GM18951 (cell line): ENCODE measurements around the gene TTBK1.

Experiments
- POLR2A ChIP-seq: IDR thresholded peaks from 4 replicates; pipeline ENCODE4 v1.6.1; 2011; ENCODE audit warnings: mild to moderate bottlenecking; ENCODE audit not compliant: insufficient read length, insufficient read depth; ENCODE audit errors: extremely low read depth
- in situ Hi-C: fragments of 300-500 bp; cut with MboI; formaldehyde crosslinking; loops from one replicate; pipeline ENCODE4 v1.12.0; 2022; ENCODE audit warnings: low sequenced_read_pairs, mixed read lengths, inconsistent platforms; ENCODE audit not compliant: unreplicated experiment

The TTBK1 gene

DNA sequence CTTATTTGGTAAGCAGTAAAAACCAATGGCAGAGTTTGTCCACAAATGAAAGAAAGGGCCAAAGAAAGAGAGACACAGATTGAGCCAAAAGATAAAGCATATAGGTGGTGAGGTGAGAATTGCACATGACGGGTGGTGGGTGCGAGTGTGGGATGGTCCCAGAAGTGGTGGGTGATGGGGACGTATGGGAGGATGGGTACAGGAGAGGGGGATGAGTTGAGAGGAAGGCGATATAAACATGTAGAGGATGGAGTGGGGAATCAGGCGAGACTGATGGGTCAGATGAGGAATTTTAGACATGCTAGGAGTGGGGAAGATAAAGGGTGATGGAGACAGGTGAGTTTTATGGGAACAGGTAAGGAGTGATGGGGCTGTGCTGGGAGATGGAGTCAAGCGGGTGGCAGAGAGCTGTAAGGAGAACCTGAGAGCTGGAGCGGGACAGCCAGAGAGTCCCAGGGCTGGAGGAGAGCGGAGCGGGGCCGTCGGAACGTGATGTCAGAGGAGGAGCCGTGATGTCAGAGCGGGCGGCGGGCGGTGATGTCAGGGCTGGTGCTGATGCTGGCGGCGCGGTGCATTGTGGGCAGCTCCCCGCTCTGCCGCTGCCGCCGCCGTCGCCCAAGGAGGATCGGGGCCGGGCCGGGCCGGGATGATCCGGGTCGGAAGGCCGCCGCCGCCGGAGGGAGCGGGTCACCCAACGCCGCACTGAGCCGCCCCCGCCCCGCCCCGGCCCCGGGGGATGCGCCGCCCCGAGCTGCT, at the start of gene TTBK1:
Gene TTBK1, plus strand, starts transcription at position 574 of the 756 bp plus-strand sequence. CDS start 3,180 bp downstream, outside the sequence.
- no peak for TF ChIP-seq POLR2A
- in situ Hi-C loops, result no loop called here

DNA sequence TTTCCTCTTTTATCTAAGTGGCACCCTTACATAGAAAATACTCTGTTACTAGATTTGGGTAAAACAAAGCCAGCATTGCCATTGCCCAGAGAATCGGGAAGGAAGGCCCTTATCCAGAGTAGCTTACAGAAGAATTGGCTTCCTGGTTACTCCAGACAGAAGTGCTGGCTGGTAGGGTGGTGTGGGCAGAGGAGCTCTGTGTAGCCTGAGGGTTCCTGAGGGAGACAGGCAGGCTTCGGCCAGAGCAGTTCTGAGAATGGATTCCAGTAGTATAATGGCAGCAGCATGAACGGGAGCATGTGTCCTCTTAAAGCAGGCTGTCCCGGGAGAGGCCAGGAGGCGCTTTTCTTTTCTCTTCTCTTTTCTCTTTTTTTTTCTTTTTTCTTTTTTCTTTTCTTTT, 49.4 kb upstream of the TTBK1 start:
- in situ Hi-C loops, result no loop called here
- TF ChIP-seq POLR2A, result no peak

GRCh38 chr6:43196337-43196736, 46.9 kb upstream of the TTBK1 start:
- no peak for TF ChIP-seq POLR2A

GRCh38 chr6:43199912-43200311, 43.4 kb upstream of the TTBK1 start:
- in situ Hi-C loops, result no loop called here
- no peak for TF ChIP-seq POLR2A

More at GRCh38 chr6:43196337-43196736, 46.9 kb upstream of the TTBK1 start:
- in situ Hi-C loops, result no loop called here

- in situ Hi-C loops, result no loop called here
- TF ChIP-seq POLR2A, result no peak
These were observed 42.7 kb upstream of the TTBK1 start for GRCh38 chr6:43200541-43200940.

- no peak for TF ChIP-seq POLR2A
- in situ Hi-C loops, result no loop called here
These were observed 40.8 kb upstream of the TTBK1 start for GRCh38 chr6:43202451-43202850.

DNA sequence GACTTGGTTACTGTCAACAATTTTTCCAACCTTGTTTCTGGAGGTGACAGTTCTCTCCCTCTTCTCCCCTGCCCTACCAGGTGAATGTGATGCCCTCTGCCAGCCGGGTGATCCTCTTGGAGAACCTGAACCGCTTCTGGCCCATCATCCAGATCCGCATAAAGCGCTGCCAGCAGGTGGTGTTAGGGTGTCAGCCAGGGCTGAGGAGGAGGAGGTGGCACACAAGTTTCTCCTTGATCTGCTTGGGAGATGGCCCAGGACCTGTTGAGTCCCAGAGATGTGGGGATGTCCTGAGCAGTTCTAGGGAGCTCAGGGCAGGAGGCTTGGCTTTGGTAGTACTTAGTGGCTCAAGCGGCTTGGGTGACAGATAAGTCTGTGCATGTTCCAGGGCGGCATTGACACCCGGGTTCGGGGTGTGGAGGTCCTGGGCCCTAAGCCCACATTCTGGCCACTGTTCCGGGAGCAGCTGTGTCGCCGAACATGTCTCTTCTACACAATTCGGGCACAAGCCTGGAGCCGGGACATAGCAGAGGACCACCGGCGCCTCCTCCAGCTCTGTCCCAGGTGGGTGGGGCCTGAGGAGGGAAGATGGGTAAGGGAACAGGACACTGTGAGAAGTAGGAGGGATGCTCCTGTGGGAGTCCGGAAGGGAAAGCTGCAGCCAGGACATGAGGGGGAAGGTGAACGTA, 40.1 kb upstream of the TTBK1 start:
- in situ Hi-C loops, result no loop called here
- no peak for TF ChIP-seq POLR2A

DNA sequence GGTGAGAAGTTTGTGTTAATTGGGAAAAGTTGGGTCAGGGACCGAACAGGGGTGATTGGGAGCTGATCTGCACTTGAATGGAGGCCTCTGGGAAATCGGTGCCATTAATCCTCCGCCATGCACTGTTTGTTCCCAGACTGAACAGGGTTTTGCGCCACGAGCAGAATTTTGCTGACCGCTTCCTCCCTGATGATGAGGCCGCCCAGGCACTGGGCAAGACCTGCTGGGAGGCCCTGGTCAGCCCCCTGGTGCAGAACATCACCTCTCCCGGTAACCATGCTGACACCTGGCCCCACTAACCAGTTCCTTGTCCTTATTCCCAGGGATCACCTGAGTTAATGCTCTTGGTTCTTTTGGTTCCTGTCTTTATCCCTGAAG, 39.6 kb upstream of the TTBK1 start:
- in situ Hi-C loops, result no loop called here

DNA sequence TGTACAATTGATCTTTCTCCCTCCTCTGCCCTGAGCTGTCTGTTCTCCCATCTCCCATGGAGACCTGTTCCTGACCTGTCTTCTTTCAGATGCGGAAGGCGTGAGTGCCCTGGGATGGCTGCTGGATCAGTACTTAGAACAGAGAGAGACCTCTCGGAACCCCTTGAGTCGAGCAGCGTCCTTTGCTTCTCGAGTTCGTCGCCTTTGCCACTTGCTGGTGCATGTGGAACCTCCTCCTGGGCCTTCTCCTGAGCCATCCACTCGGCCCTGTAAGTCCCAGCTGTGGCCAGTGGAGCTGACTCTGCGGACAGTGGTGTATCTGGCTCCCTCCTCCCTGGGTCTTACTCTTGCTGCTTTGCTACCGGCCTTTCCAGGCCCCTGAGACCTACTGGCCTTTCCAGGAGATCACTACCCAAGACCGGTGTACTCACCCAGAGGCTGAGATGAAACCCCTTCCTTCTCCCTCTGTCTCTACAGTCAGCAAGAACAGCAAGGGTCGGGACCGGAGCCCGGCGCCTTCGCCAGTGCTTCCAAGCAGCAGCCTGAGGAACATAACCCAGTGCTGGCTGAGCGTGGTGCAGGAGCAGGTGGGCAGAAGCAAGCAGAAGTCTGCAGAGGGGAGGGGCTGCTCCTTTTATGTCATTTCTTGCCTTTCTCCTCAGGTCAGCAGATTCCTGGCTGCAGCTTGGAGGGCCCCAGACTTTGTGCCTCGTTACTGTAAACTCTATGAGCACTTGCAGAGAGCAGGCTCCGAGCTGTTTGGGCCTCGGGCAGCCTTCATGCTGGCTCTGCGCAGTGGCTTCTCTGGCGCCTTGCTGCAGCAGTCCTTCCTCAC, 38.8 kb upstream of the TTBK1 start:
- TF ChIP-seq POLR2A, result no peak
- in situ Hi-C loops, result no loop called here

More for the DNA sequence above, 39.6 kb upstream of the TTBK1 start:
- TF ChIP-seq POLR2A, result no peak

DNA sequence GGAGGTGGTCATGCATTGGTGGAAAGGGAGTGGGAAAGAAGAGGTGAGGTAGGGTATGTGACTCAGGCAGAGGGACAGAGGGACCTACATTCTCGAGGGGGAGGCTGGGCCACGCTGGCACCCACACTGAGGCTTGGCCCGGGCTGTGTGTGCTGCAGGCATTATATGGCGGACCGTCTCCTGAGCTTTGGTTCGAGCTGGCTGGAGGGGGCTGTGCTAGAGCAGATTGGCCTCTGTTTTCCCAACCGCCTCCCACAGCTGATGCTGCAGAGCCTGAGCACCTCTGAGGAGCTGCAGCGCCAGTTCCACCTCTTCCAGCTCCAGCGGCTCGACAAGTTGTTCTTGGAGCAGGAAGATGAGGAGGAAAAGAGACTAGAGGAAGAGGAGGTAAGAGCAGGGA, 37.4 kb upstream of the TTBK1 start:
- TF ChIP-seq POLR2A, result no peak
- in situ Hi-C loops, result no loop called here

DNA sequence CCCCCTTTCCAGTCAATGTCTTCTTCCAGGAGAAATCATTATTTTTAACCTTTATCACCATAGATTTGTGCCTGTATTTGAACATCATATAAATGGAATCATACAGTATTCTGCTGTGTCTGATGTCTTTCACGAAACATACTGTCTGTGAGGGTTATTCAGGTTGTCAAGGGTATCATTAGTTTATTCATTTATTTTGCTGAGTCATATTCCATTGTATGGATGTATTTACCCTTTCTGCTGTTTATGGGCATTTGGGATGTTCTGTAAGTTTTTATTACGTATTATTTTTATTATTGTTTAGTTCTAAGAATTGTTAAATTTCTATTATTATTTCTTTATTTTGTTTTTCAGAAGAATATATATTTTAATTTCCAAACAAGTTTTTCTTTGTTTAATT, 36.0 kb upstream of the TTBK1 start:
- TF ChIP-seq POLR2A, result no peak
- in situ Hi-C loops, result no loop called here

DNA sequence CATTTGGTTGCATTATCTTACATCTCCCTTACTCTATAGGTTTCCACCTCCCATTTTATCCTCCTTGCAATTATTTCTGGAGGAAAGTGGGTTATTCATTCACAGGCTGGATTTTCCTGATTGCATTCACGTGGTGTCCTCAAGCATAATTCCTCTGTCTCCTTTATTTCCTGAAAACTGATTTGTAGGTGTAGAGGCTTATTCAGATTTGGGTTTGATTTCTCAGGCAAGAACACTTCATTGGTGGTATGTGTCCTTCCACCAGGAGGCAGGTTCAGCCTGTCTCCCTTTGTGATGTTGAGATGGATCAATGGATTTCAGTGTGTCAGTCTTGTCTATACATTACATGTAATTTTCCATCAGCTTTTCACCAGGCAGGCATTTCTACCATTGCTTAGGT, 31.3 kb upstream of the TTBK1 start:
- no peak for TF ChIP-seq POLR2A

GRCh38 chr6:43213431-43213830, 29.9 kb upstream of the TTBK1 start:
- TF ChIP-seq POLR2A, result no peak
- in situ Hi-C loops, result no loop called here

More for the DNA sequence above, 31.3 kb upstream of the TTBK1 start:
- in situ Hi-C loops, result no loop called here

GRCh38 chr6:43215066-43215465, 28.2 kb upstream of the TTBK1 start:
- no peak for TF ChIP-seq POLR2A
- in situ Hi-C loops, result no loop called here

DNA sequence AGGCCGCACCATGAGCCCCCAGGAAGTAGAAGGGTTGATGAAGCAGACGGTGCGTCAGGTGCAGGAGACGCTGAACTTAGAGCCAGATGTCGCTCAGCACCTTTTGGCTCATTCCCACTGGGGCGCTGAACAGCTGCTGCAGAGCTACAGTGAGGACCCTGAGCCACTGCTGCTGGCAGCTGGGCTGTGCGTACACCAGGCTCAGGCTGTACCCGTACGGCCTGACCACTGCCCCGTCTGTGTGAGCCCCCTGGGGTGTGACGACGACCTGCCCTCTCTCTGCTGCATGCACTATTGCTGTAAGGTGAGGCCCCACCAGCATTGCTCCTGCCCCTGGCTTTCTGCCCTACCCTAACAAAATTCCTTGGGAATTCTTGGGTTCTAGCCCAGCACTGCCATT, 27.1 kb upstream of the TTBK1 start:
- TF ChIP-seq POLR2A, result no peak
- in situ Hi-C loops, result no loop called here
